ENCODE results near the gene TBC1D5.

DNA sequence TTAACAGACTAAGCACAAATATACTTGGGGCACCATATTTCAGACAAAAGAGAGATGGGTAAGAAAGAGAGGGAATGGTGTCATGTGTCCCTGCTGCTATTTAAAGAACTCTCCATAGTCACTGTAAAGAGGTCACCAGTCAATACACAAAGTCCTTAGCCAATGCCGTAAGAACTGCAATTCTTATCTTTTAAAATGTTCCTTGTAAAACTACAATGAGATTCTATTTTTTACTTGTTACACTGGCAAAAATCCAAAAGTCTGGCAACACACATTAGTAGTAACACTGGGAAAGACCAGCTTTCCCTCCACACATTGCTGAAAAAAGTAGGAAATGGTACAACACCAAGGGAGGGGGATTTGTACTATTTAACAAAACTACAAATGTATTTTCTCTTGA is 189.4 kb downstream of the TBC1D5 start:
- TF ChIP-seq, protein P1, sequence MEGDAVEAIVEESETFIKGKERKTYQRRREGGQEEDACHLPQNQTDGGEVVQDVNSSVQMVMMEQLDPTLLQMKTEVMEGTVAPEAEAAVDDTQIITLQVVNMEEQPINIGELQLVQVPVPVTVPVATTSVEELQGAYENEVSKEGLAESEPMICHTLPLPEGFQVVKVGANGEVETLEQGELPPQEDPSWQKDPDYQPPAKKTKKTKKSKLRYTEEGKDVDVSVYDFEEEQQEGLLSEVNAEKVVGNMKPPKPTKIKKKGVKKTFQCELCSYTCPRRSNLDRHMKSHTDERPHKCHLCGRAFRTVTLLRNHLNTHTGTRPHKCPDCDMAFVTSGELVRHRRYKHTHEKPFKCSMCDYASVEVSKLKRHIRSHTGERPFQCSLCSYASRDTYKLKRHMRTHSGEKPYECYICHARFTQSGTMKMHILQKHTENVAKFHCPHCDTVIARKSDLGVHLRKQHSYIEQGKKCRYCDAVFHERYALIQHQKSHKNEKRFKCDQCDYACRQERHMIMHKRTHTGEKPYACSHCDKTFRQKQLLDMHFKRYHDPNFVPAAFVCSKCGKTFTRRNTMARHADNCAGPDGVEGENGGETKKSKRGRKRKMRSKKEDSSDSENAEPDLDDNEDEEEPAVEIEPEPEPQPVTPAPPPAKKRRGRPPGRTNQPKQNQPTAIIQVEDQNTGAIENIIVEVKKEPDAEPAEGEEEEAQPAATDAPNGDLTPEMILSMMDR (IDR thresholded peaks at IDR 0.05): no peak
- no peak for TF ChIP-seq POLR2A (IDR thresholded peaks at IDR 0.05)

Data from vagina (tissue), 2 donors.